Ascending aorta (tissue), 2 donors: ENCODE results near the gene STRADB. TPM values are rescaled to one million over a fixed set of nuclear protein-coding genes. Genes with fewer than 3 reads are reported as not detected.
A peak's percentile ranks its signal among the peaks of the same experiment; 100 is the strongest.

Experiments
- DNase-seq, 2 donors: peaks; one replicate each; pipeline ENCODE4 v3.0.0-alpha.2; 2019; ENCODE audit warnings: low spot score in 2 of 2
- H3K27ac ChIP-seq, 2 donors: fragments of 200-600 bp; sonication (generic); one replicate each; pipeline ENCODE4 v1.5.1; 2016 to 2017; ENCODE audit warnings: mild to moderate bottlenecking in 1 of 2
- H3K27me3 ChIP-seq: fragments of 200-600 bp; sonication (generic); one replicate; pipeline ENCODE4 v1.5.1; 2017
- H3K36me3 ChIP-seq, 2 donors: fragments of 200-600 bp; sonication (generic); one replicate each; pipeline ENCODE4 v1.5.1; 2016
- H3K4me1 ChIP-seq, 2 donors: fragments of 200-600 bp; sonication (generic); one replicate each; pipeline ENCODE4 v1.5.1; 2016 to 2017; ENCODE audit warnings: mild to moderate bottlenecking in 1 of 2
- H3K4me3 ChIP-seq, 2 donors: fragments of 200-600 bp; sonication (generic); one replicate each; pipeline ENCODE4 v1.5.1; 2016 to 2017; ENCODE audit warnings: mild to moderate bottlenecking in 1 of 2
- H3K9me3 ChIP-seq, 2 donors: fragments of 200-600 bp; sonication (generic); one replicate each; pipeline ENCODE4 v1.5.1; 2016
- intact Hi-C: fragments of 100-400 bp; cut with DNase I; formaldehyde crosslinking; loops from one replicate; pipeline ENCODE4 v1.15.1; 2023
- total RNA-seq: library from RNA; depleted of rRNA; stranded (reverse); fragments of >200 nt; gene quantifications from one replicate; pipeline ENCODE4 v1.1.0, GENCODE V29; 2016
- TF ChIP-seq, protein P1 (sequence below), 3 experiments: fragments of 200-600 bp in 2 of 3; fragments of 450-650 bp in 1 of 3; sonication (generic) in 2 of 3; IDR thresholded peaks; one replicate each; pipeline ENCODE4 v1.5.1; 2016 to 2019; ENCODE audit warnings: antibody characterized with exemption in 3 of 3, mild to moderate bottlenecking in 1 of 3, moderate library complexity in 1 of 3

The STRADB gene
- total RNA-seq, 1 donor from 2014 or later: 22.8 TPM

DNA sequence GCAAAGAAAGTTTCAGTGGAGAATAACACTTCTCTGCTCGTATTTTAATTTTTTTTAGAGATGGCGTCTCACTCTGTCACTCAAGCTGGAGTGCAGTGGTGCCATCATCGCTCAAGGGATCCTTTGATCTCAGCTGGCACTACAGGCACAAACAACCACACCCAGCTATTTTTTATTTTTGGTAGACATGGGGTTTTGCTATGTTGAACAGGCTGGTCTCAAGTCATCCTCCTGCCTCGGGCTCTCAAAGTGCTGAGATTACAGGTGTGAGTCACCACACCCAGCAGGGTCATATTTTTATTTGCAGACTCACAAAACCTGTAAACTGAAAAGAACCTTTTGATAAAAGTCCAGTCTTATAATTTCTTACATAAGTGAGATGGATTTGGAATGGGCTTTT, 2.8 kb upstream of the STRADB start:
- Histone ChIP-seq H3K4me3 (peak overlapping the region; percentile 9 to 13), H3K9me3 (no peaks in the 10 kb centered on the region), H3K36me3 (peaks cover 3 to 8% of the 10 kb centered on the region in 2 donors), H3K4me1 (peaks cover 10 to 34% of the 10 kb centered on the region in 2 donors), H3K27ac (peak overlapping the region in 1 of 2 donors; percentile 15), H3K27me3 (no peaks in the 10 kb centered on the region)
- DNase-seq: no peak
- intact Hi-C loops: no loop called here
- TF ChIP-seq, protein P1, sequence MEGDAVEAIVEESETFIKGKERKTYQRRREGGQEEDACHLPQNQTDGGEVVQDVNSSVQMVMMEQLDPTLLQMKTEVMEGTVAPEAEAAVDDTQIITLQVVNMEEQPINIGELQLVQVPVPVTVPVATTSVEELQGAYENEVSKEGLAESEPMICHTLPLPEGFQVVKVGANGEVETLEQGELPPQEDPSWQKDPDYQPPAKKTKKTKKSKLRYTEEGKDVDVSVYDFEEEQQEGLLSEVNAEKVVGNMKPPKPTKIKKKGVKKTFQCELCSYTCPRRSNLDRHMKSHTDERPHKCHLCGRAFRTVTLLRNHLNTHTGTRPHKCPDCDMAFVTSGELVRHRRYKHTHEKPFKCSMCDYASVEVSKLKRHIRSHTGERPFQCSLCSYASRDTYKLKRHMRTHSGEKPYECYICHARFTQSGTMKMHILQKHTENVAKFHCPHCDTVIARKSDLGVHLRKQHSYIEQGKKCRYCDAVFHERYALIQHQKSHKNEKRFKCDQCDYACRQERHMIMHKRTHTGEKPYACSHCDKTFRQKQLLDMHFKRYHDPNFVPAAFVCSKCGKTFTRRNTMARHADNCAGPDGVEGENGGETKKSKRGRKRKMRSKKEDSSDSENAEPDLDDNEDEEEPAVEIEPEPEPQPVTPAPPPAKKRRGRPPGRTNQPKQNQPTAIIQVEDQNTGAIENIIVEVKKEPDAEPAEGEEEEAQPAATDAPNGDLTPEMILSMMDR (IDR thresholded peaks at IDR 0.05): no peak

DNA sequence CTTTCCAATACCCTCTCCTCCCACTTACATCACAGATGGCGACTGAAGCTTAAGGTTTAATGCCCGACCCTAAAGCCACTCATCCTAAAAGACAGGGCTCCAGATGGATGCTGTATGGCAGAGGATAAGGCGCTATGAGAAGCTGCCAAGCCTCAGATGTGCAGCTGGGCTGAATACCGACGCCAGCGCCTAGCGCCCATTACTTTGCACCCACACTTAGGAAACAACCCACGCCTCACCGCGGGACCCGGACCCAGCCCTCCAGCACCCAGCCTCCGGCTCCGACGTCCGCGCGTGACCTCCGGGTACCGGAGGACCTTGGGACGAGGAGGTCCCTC, 617 bp upstream of the STRADB start:
- intact Hi-C loops: loop anchor here (1.0 to 10.0 kb wide), 4 partner anchors 45 to 214 kb away; partner anchors contain the start of gene TMEM237
- peak overlapping the region; percentile 80 to 89 for H3K27ac ChIP-seq

DNA sequence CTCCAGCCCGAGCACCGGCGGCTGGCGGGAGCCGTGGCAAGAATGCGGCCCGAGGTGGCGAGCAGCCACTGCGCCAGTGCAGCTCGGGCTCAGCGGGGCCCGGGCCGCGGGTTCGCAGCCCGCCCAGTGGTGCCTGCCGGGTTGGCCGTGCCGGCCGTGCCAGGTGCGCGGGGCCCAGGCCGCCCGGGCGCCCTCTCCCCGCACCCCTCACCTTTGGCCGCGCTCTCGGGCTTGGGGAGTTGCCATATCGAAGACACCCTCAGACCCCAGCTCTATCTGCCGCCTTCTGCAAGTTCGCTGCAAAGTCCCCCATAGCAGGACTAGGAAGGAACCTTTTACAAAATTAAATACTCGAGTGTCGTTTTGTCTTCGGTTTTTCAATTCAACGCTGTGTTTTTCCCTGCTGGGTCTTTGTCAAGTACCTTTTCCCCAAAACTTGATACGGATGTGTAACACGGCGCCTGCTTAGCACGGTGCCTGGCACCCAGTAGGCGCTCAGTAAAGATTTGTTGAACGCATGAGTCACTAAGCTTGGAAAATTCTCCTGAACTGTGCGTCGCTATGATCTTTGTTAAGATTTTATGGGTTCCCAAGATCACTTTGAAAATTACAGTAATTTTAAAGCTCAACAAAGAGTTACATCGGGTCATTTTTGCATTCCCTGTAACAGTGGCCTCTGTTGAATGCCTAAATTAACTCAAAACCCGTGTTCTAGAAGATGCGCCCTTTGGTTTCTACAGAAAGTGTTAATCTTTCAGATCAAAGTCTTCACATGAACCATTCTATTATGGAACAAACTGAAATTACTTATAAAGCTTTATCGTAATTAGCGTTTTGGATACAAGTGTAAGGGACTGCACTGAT, 750 bp downstream of the STRADB start:
- TF ChIP-seq, protein P1 (IDR thresholded peaks at IDR 0.05): no peak

More for the DNA sequence above, 617 bp upstream of the STRADB start:
- H3K4me3 ChIP-seq: peak overlapping the region; percentile 88 to 90
- DNase-seq: no peak
- no peaks in the 10 kb centered on the region for H3K9me3 ChIP-seq
- peaks cover 10 to 31% of the 10 kb centered on the region in 2 donors for H3K4me1 ChIP-seq
- TF ChIP-seq, protein P1 (IDR thresholded peaks at IDR 0.05): no peak
- no peaks in the 10 kb centered on the region for H3K27me3 ChIP-seq
- H3K36me3 ChIP-seq: peaks cover 3 to 16% of the 10 kb centered on the region in 2 donors

DNA sequence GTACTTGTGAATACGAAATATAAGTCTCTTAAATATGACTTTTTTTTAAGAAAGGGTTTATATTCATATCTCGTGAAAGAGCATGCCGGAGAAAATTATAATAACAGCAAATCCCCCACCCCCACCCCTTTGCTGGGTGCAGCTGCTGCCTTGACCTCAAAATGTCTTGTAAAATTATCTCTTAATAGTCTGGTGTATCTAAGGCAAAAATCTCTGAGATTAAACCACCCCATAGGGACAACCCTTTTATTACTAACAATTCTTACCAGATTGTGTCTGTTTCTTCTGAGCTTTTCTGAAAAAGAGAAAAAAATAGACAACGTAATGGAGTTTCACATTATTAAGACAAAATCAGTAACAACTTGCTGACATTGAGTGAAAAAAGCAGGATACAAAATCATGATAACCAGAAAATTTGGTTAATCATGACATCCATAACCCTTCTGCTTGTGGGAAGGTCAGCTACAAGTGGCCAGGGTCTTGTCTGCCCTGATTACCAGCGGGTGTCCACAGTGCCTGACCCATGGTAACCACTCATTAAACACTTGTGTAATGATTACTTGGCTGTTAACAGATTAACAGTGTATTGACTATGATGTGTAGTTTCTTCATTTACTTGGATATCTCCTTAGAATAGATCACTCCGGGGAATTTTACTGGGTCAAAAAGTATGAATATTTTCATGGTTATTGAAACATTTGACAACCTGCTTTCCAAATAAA, 1.5 kb downstream of the STRADB start:
- Histone ChIP-seq H3K27ac (no peak overlapping the region), H3K27me3 (no peaks in the 10 kb centered on the region), H3K36me3 (peaks cover 3 to 16% of the 10 kb centered on the region in 2 donors), H3K4me1 (peaks cover 7 to 28% of the 10 kb centered on the region in 2 donors), H3K9me3 (no peaks in the 10 kb centered on the region), H3K4me3 (peak overlapping the region; percentile 88 to 90)
- no peak for DNase-seq
- intact Hi-C loops: loop anchor here (5.0 to 10.0 kb wide), 2 partner anchors 192 to 196 kb away; partner anchors contain the start of gene TMEM237
- TF ChIP-seq, protein P1 (IDR thresholded peaks at IDR 0.05): no peak

More for the DNA sequence above, 750 bp downstream of the STRADB start:
- no peak for DNase-seq
- H3K36me3 ChIP-seq: peaks cover 3 to 16% of the 10 kb centered on the region in 2 donors
- peak overlapping the region; percentile 88 to 90 for H3K4me3 ChIP-seq
- no peaks in the 10 kb centered on the region for H3K9me3 ChIP-seq
- peak overlapping the region; percentile 80 to 89 for H3K27ac ChIP-seq
- H3K4me1 ChIP-seq: peaks cover 10 to 28% of the 10 kb centered on the region in 2 donors
- intact Hi-C loops: loop anchor here (5.0 to 10.0 kb wide), 2 partner anchors 193 to 195 kb away; partner anchors contain the start of gene TMEM237
- H3K27me3 ChIP-seq: no peaks in the 10 kb centered on the region

DNA sequence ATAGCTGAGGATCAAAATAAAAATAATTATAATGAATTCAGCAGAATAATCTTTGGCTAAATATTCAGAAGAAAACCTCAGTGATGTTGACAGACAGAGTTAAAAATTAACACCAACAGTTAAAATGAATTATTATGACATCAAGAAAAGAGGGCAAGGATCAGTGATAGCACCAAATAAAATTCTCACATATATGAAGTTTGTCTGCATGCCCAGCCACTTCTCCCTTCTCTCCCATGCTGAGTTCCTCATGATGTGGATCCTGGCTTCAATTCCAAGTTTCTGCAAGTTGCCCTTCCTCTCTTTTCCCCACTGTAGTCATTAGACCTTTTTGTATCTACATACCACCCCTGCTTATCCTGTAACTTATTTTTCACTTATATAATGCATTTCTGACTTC, 6.8 kb downstream of the STRADB start:
- no peak for DNase-seq
- intact Hi-C loops: loop anchor here (10.0 kb wide), 1 partner anchor 186 kb away; the partner anchor contains the start of gene TMEM237
- no peaks in the 10 kb centered on the region for H3K27me3 ChIP-seq
- H3K36me3 ChIP-seq: peaks cover 25 to 53% of the 10 kb centered on the region in 2 donors
- no peak overlapping the region for H3K27ac ChIP-seq
- TF ChIP-seq, protein P1 (IDR thresholded peaks at IDR 0.05): no peak
- H3K4me1 ChIP-seq: no peaks in the 10 kb centered on the region
- no peaks in the 10 kb centered on the region for H3K9me3 ChIP-seq
- H3K4me3 ChIP-seq: no peak overlapping the region
